Spinal cord (tissue), 10 donors: ENCODE data around the gene KRT16. TPM values are rescaled to one million over a fixed set of nuclear protein-coding genes. Genes with fewer than 3 reads are reported as not detected.

ENCODE experiments used
- DNase-seq, 6 donors: peaks; one replicate each; pipeline versions ENCODE4 v3.0.0 to v3.0.0-alpha.2; 2013 to 2015; ENCODE audit warnings: low spot score in 6 of 6, low read depth in 4 of 6
- H3K27ac ChIP-seq: one replicate; pipeline ENCODE4 v1.5.1; 2013; ENCODE audit warnings: low read depth, low read length, control low read depth
- H3K27me3 ChIP-seq: one replicate; pipeline ENCODE4 v1.6.1; 2013; ENCODE audit warnings: low read length; ENCODE audit not compliant: control insufficient read depth, insufficient read depth
- H3K36me3 ChIP-seq: one replicate; pipeline ENCODE4 v1.6.1; 2013; ENCODE audit warnings: low read length; ENCODE audit not compliant: control insufficient read depth, insufficient read depth
- H3K4me1 ChIP-seq: one replicate; pipeline ENCODE4 v1.6.1; 2013; ENCODE audit warnings: low read length; ENCODE audit not compliant: control insufficient read depth, insufficient read depth
- H3K4me3 ChIP-seq: one replicate; pipeline ENCODE4 v1.5.1; 2013; ENCODE audit warnings: low read depth, low read length, control low read depth
- H3K9me3 ChIP-seq: one replicate; pipeline ENCODE4 v1.6.1; 2013; ENCODE audit warnings: low read length; ENCODE audit not compliant: control insufficient read depth, insufficient read depth
- WGBS: methylation state at CpG from one replicate; pipeline ENCODE4 v1.1.5; 2013; ENCODE audit warnings: missing lambda C conversion rate; ENCODE audit not compliant: insufficient coverage; 5-methylcytosine and 5-hydroxymethylcytosine counted together
- polyA plus RNA-seq, 2 donors: library from polyadenylated mRNA; unstranded; fragments of 120-200 nt; gene quantifications; one replicate each; pipeline ENCODE4 v1.2.1, GENCODE V29; 2013; ENCODE audit not compliant: insufficient read length in 2 of 2
- total RNA-seq, 2 donors: library from RNA; depleted of rRNA in 1 of 2; stranded (reverse); fragments of 120-200 nt in 1 of 2; fragments of >200 nt in 1 of 2; gene quantifications; one replicate each; pipeline versions ENCODE4 v1.2.3 to v1.2.4, GENCODE V29; 2013 to 2014
- donor health status: healthy.

The KRT16 gene
- total and polyA plus RNA-seq, 4 donors = 0.20 to 1.9 (median 0.85) TPM

DNA sequence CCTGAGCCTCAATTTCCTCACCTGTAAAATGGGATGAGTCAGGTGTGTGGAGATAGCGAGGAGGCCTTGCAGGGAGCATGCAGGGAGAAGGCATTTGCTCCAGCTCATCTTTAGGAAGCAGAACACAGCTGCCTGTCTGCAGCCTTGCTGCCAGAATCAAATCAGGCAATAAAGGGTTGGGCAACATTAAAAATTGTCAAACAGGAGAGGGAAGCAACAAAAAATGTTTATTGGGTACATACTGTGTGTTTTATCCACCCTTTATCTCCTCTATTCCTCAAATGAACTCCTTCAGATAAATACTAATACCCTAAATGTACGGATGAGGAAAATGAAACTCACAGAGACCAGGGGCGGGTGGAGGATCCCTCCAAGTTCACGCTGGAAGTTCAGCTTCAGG is 12.2 kb downstream of the KRT16 start:
- WGBS = 100% methylated on average over 1 of the region's 4 CpGs
- Histone ChIP-seq H3K4me1 (peaks cover 5% of the 10 kb centered on the region), H3K36me3 (no peaks in the 10 kb centered on the region), H3K4me3 (no peak overlapping the region), H3K9me3 (no peaks in the 10 kb centered on the region), H3K27me3 (no peaks in the 10 kb centered on the region), H3K27ac (no peak overlapping the region)
- DNase-seq = no peak

DNA sequence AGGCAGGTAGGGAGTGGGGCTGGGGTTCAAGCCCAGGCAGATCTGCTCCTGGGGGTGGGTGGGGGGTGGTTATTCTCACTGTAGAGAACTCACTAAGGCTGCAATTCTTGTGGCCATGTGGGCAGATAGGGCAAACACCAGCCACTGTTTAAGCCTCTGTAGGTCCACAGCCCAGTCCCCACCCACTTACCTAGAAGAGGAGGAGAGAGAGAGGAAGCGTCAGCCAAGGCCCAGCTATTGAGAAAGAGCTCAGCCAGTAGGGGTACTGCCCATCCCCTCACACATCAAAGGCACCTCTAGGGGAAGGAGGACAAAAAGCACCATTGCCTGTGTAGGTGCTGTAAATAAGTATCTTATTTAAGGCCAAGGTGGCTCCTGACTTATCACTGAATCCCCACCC is 12.9 kb downstream of the KRT16 start:
- no peak overlapping the region for H3K4me3 ChIP-seq
- no peaks in the 10 kb centered on the region for H3K36me3 ChIP-seq
- no peak overlapping the region for H3K27ac ChIP-seq
- no CpG with 5 or more reads among the region's 1 CpG for WGBS
- H3K27me3 ChIP-seq = no peaks in the 10 kb centered on the region
- peaks cover 5% of the 10 kb centered on the region for H3K4me1 ChIP-seq
- no peaks in the 10 kb centered on the region for H3K9me3 ChIP-seq
- DNase-seq = no peak

DNA sequence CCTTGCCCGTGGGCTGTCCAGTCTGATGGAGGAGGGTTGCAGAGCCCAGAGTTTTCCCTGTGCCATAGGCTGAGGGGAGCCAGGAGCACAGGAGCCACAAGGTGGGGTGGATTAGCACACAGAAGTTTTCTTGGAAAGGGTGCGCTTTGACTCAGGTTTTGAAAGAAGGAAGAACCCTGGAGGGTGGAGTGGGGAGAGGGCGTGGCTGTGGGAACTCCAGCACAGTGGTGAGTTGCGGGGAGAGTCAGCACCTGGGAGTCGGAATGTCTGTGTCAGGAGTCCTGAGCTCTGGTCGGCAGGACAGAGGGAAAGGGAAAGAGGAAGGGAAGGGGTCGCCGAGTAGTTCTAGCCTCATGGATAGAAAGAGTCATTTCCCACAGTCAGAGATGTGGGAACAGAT is 17.0 kb downstream of the KRT16 start:
- Histone ChIP-seq H3K27ac (no peak overlapping the region), H3K36me3 (no peaks in the 10 kb centered on the region)
- 79% methylated on average over 6 of the region's 8 CpGs for WGBS

DNA sequence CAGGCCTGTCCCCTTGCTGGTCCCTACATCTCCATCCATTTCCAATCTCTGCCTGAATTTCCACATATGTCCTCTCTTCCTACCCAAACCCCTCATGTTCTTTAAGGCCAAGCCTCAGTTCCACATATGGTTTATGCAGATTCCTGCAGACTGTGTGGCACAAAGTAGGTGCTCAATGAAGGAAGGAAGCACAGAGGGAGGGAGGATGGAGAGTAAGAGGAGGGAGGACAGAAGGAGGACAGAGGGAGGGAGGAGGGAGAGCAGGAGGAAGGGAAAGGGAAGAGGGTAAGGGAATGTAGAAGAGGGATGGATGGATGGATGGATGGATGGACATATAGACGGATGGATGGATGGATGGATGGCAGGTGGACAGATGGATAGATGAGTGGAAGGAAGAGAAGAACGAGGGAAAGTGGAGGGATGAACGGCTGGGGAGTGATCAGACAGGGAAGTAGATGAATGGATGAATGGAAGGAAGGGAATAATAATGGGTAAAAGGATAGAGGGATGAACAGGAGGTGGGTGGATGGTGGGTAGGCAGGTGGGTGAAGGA is 18.1 kb downstream of the KRT16 start:
- DNase-seq = no peak
- H3K9me3 ChIP-seq = no peaks in the 10 kb centered on the region
- H3K27ac ChIP-seq = no peak overlapping the region
- H3K27me3 ChIP-seq = no peaks in the 10 kb centered on the region
- 60% methylated on average over 3 of the region's 3 CpGs for WGBS
- H3K4me1 ChIP-seq = no peaks in the 10 kb centered on the region
- H3K36me3 ChIP-seq = no peaks in the 10 kb centered on the region
- no peak overlapping the region for H3K4me3 ChIP-seq

More for the DNA sequence above, 17.0 kb downstream of the KRT16 start:
- H3K4me3 ChIP-seq = no peak overlapping the region
- no peak for DNase-seq
- no peaks in the 10 kb centered on the region for H3K4me1 ChIP-seq
- H3K27me3 ChIP-seq = no peaks in the 10 kb centered on the region
- no peaks in the 10 kb centered on the region for H3K9me3 ChIP-seq

DNA sequence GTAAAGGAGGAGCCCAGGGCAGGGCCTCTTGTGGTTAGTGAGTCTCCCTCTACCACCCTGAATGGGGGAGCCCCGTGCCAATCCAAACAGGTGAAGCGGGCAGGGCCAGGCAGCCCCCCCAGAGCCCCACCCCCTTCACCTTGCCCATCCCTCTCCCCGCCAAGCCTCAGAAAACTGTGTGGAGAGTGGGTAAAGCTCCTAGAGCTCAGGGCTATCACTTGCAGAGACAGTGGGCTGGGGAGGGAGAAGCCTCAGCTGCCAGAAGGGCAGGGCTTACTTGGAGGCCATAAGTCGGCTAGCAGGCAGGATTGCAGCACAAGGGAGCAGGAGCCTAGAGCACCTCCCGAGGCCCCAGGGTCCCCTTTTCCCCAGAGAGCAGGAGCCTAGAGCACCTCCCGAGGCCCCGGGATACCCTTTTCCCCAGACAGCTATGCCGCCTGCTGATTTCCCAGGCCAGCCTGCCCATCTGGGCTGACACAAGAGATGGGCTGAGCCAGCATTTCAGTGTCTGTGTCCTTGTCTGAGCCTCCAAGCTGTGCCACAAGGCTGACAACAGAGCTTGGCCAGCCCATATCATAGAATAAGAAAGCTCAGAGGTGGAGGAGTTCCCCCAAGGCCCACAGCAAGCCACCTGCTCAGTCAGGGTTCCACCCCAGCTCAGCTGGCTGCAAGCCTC is 19.1 kb downstream of the KRT16 start:
- DNase-seq = peak in 1 of 6 donors; percentile 36
- WGBS = 48% methylated on average over 5 of the region's 8 CpGs
- no peaks in the 10 kb centered on the region for H3K36me3 ChIP-seq

DNA sequence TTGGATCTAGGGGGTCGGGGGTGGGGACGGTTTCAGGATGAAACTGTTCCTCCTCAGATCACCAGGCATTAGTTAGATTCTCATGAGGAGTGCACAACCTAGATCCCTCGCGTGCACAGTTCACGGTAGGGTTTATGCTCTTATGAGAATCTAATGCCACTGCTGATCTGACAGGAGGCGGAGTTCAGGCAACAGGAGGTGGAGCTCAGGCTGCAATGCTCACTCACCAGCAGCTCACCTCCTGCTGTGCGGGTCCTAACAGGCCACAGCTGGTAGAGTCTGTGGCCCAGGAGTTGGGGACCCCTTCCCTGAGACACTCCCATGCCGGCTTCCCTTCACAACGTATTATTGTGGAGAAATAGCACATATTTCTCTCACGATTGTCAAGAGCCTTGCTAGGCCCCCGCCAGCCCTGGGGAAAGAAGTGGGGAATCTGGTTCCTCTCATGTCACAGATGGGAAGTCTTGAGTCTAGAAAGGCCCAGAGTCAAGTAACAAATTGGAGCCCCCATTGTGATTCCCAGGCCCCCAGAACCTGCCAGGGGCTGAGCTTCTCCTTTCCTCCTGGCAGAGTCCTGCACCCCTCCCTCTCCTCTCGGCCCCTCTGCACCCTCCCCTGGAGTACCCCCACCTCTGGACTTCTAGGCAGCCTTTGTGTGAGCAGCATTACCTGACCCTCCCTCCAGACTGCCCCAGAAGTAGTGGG is 19.8 kb downstream of the KRT16 start:
- H3K4me3 ChIP-seq = no peak overlapping the region
- no peaks in the 10 kb centered on the region for H3K27me3 ChIP-seq
- H3K4me1 ChIP-seq = no peaks in the 10 kb centered on the region
- WGBS = 83% methylated on average over 7 of the region's 12 CpGs
- DNase-seq = no peak
- no peak overlapping the region for H3K27ac ChIP-seq
- H3K36me3 ChIP-seq = no peaks in the 10 kb centered on the region
- no peaks in the 10 kb centered on the region for H3K9me3 ChIP-seq

More for the DNA sequence above, 19.1 kb downstream of the KRT16 start:
- H3K27ac ChIP-seq = no peak overlapping the region
- no peaks in the 10 kb centered on the region for H3K4me1 ChIP-seq
- H3K9me3 ChIP-seq = no peaks in the 10 kb centered on the region
- H3K27me3 ChIP-seq = no peaks in the 10 kb centered on the region
- H3K4me3 ChIP-seq = no peak overlapping the region

DNA sequence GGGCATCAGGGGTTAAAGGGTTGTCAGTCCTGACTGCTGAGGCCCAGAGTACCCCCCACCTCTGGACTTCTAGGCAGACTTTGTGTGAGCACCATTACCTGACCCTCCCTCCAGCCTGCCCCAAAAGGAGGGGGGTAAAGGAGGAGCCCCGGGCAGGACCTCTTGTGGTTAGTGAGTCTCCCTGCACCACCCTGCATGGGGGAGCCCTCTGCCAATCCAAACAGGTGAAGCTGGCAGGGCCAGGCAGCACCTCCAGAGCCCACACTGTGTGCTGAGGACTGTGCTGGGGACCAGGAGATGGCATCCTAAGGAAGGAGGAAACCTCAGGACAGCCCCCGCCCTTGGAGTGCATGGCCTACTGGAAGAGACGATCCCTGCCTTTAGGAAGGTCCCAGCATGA is 23.3 kb downstream of the KRT16 start:
- H3K36me3 ChIP-seq = no peaks in the 10 kb centered on the region
- no peaks in the 10 kb centered on the region for H3K27me3 ChIP-seq
- no peak overlapping the region for H3K27ac ChIP-seq
- H3K9me3 ChIP-seq = no peaks in the 10 kb centered on the region
- no peak overlapping the region for H3K4me3 ChIP-seq
- no peak for DNase-seq
- no peaks in the 10 kb centered on the region for H3K4me1 ChIP-seq
- WGBS = no CpG with 5 or more reads among the region's 3 CpGs

DNA sequence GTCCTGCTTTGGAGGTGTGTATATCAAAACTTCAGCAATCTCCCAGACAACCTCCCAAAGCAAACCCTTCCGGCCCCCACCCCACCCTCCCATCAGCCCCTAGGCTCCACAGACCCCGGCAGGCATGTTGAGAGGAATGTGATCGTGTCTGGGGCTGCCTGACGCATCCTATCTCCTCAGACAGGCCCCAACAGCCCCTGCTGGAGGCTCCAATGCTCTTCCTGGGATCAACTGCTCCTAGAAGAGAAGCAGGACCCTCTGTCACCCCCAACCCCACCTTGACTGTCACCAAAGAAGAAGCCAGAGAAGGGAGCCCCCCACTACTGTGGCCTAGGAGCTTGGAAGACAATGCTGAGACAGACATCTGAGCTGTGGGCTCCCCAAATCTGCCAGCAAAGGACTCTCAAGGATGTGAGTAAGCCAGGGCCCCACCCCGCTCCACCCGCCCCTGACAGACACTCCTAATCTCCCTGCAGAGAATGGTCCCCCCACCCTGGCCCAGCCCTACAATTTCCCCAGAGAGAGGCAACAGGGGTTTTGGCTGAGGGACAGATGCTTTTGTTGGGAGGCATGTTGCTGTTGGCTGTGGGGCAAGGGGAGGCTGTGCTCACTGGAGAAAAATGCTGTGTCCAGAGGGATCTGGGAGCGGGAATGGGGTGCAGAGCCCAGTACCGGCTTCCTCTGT is 24.3 kb downstream of the KRT16 start:
- Histone ChIP-seq H3K4me1 (no peaks in the 10 kb centered on the region), H3K4me3 (no peak overlapping the region), H3K27ac (no peak overlapping the region), H3K9me3 (no peaks in the 10 kb centered on the region), H3K36me3 (no peaks in the 10 kb centered on the region), H3K27me3 (no peaks in the 10 kb centered on the region)
- no CpG with 5 or more reads among the region's 8 CpGs for WGBS
- DNase-seq = peak in 1 of 6 donors; percentile 18

DNA sequence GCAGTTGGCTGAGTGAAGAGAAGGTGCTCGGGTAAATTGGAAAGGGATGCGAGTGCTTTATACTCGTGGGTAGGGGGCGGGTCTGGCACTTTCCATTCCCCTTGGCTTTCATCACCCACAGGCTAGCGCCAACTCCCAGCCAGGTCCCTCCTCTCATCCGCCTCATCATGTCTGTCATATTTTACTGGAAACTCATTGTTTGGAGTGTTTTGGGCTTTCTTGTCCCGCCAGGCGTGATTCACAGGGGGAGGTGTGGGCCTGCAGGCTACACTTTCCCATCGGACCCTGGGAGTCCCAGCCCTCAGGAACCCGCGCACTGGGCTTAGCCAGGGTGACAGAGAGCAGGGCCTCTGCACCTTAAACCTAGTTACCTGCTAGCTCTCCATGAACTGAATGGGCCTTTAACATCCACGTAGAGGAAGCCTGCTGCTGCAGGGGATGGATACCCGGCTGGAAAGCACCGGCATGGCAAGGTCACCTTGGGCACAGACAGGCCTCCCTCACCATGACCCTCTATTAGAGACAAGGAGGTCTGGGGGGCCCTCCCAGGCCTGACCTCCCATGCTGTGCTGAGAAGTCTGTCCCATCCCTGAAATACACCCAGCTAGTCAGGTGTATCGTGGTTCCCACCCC is 25.6 kb downstream of the KRT16 start, which contains the start of gene KRT14:
KRT14 (minus strand) TSS at position 33 of the 633 bp plus-strand sequence. CDS start 61 bp downstream, outside the sequence.
- Histone ChIP-seq H3K9me3 (no peaks in the 10 kb centered on the region), H3K36me3 (no peaks in the 10 kb centered on the region), H3K4me1 (no peaks in the 10 kb centered on the region), H3K27me3 (no peaks in the 10 kb centered on the region), H3K4me3 (no peak within 1 kb of the TSS), H3K27ac (no peak within 1 kb of the TSS)
- 81% methylated on average over 8 of the region's 15 CpGs for WGBS
- DNase-seq = no peak
